LNCAP (cell line): ENCODE data around the gene RIPOR3.

Experiments used
- CTCF ChIP-seq: fragments of 450-650 bp; IDR thresholded peaks from 2 replicates; pipeline ENCODE4 v1.5.1; 2017; ENCODE audit warnings: mild to moderate bottlenecking

Gene RIPOR3

GRCh38 chr20:50681359-50682064, 9.8 kb downstream of the RIPOR3 start:
- no peak for TF ChIP-seq CTCF

GRCh38 chr20:50680105-50680960, 11.0 kb downstream of the RIPOR3 start:
- no peak for TF ChIP-seq CTCF

- TF ChIP-seq CTCF, result no peak
These were observed 11.6 kb downstream of the RIPOR3 start for GRCh38 chr20:50679753-50680104.

GRCh38 chr20:50678169-50678898, 13.0 kb downstream of the RIPOR3 start:
- TF ChIP-seq CTCF, result no peak

- TF ChIP-seq CTCF, result no peak
These were observed 14.5 kb downstream of the RIPOR3 start for GRCh38 chr20:50676858-50677257.

GRCh38 chr20:50675671-50676376, 15.5 kb downstream of the RIPOR3 start:
- TF ChIP-seq CTCF, result no peak

- TF ChIP-seq CTCF, result no peak
These were observed 17.1 kb downstream of the RIPOR3 start for GRCh38 chr20:50674138-50674825.
